GM20000 (cell line): ENCODE results near the gene FOXO6.

ENCODE experiments used
- DNase-seq: peaks from one replicate; pipeline ENCODE4 v3.0.0; 2012; ENCODE audit warnings: low spot score
- CTCF ChIP-seq: IDR thresholded peaks from 2 replicates; pipeline ENCODE4 v1.5.1; 2012; ENCODE audit warnings: mild to moderate bottlenecking, control low read depth; ENCODE audit errors: extremely low read depth, missing control alignments

The FOXO6 gene

GRCh38 chr1:41390166-41390565 lies 28.9 kb downstream of the FOXO6 start:
- no peak for DNase-seq
- no peak for TF ChIP-seq CTCF

- no peak for TF ChIP-seq CTCF
- DNase-seq = no peak
Observed at GRCh38 chr1:41390573-41390972, 29.3 kb downstream of the FOXO6 start.

GRCh38 chr1:41391834-41392527 lies 30.7 kb downstream of the FOXO6 start:
- TF ChIP-seq CTCF = no peak
- DNase-seq = no peak

- no peak for DNase-seq
- TF ChIP-seq CTCF = no peak
Observed at GRCh38 chr1:41392528-41392924, 31.3 kb downstream of the FOXO6 start.

GRCh38 chr1:41393716-41394368 lies 32.6 kb downstream of the FOXO6 start:
- no peak for TF ChIP-seq CTCF
- DNase-seq = no peak

GRCh38 chr1:41394369-41394744 lies 33.1 kb downstream of the FOXO6 start:
- no peak for DNase-seq
- no peak for TF ChIP-seq CTCF
